Type B pancreatic cell (in vitro differentiated cells): ENCODE measurements around the gene GIGYF2. TPM values are rescaled to one million over a fixed set of nuclear protein-coding genes. Genes with fewer than 3 reads are reported as not detected.

Source experiments
- DNase-seq: peaks from one replicate; pipeline ENCODE4 v3.0.0; 2021; ENCODE audit warnings: mixed read lengths; ENCODE audit not compliant: unreplicated experiment; ENCODE audit errors: extremely low spot score
- H3K27ac Mint-ChIP-seq: 2 replicates; pipeline ENCODE4 v1.8.0; 2021; ENCODE audit warnings: mild to moderate bottlenecking, mixed read lengths
- H3K27me3 Mint-ChIP-seq: 2 replicates; pipeline ENCODE4 v1.8.0; 2021; ENCODE audit warnings: mixed read lengths
- H3K36me3 Mint-ChIP-seq: 2 replicates; pipeline ENCODE4 v1.8.0; 2021; ENCODE audit warnings: mixed read lengths
- H3K4me1 Mint-ChIP-seq: one replicate; pipeline ENCODE4 v1.8.0; 2021; ENCODE audit warnings: mixed read lengths; ENCODE audit not compliant: unreplicated experiment
- H3K4me3 Mint-ChIP-seq: 2 replicates; pipeline ENCODE4 v1.8.0; 2021; ENCODE audit warnings: mild to moderate bottlenecking, mixed read lengths
- H3K9me3 Mint-ChIP-seq: 2 replicates; pipeline ENCODE4 v1.8.0; 2021; ENCODE audit warnings: mixed read lengths
- CTCF ChIP-seq: fragments of 200-600 bp; sonication (generic); conservative IDR thresholded peaks from 2 replicates; pipeline ENCODE4 v1.5.0; 2021; ENCODE audit warnings: antibody characterized with exemption, mild to moderate bottlenecking
- total RNA-seq: library from RNA; stranded (reverse); gene quantifications from 2 replicates; pipeline ENCODE4 v1.2.1, GENCODE V29; 2021; ENCODE audit warnings: low replicate concordance

Gene GIGYF2
- total RNA-seq, 1 donor from 2014 or later = 65.7 TPM

- no peak for TF ChIP-seq CTCF
- DNase-seq = no peak
- Mint-ChIP-seq H3K9me3 (no peaks in the 10 kb centered on the region), H3K4me1 (no peaks in the 10 kb centered on the region), H3K27ac (no peak overlapping the region), H3K27me3 (no peaks in the 10 kb centered on the region), H3K36me3 (peaks cover 37% of the 10 kb centered on the region), H3K4me3 (no peak overlapping the region)
Measured at GRCh38 chr2:232816657-232817056, 119.5 kb downstream of the GIGYF2 start.

GRCh38 chr2:232817756-232818155, 120.6 kb downstream of the GIGYF2 start:
- no peaks in the 10 kb centered on the region for H3K9me3 Mint-ChIP-seq
- TF ChIP-seq CTCF = no peak
- no peak overlapping the region for H3K27ac Mint-ChIP-seq
- H3K36me3 Mint-ChIP-seq = peaks cover 35% of the 10 kb centered on the region
- H3K27me3 Mint-ChIP-seq = no peaks in the 10 kb centered on the region
- H3K4me3 Mint-ChIP-seq = no peak overlapping the region
- H3K4me1 Mint-ChIP-seq = no peaks in the 10 kb centered on the region
- no peak for DNase-seq

- no peaks in the 10 kb centered on the region for H3K27me3 Mint-ChIP-seq
- H3K4me1 Mint-ChIP-seq = no peaks in the 10 kb centered on the region
- H3K4me3 Mint-ChIP-seq = no peak overlapping the region
- no peak overlapping the region for H3K27ac Mint-ChIP-seq
- DNase-seq = no peak
- peaks cover 3% of the 10 kb centered on the region for H3K9me3 Mint-ChIP-seq
- H3K36me3 Mint-ChIP-seq = peaks cover 50% of the 10 kb centered on the region
- no peak for TF ChIP-seq CTCF
Measured at GRCh38 chr2:232829988-232830387, 132.9 kb downstream of the GIGYF2 start.

- Mint-ChIP-seq H3K27me3 (no peaks in the 10 kb centered on the region), H3K36me3 (peaks cover 43% of the 10 kb centered on the region), H3K27ac (no peak overlapping the region), H3K4me3 (no peak overlapping the region), H3K9me3 (no peaks in the 10 kb centered on the region), H3K4me1 (peaks cover 5% of the 10 kb centered on the region)
- TF ChIP-seq CTCF = no peak
- no peak for DNase-seq
Measured at GRCh38 chr2:232831496-232831895, 134.4 kb downstream of the GIGYF2 start.

GRCh38 chr2:232833830-232834229, 136.7 kb downstream of the GIGYF2 start:
- TF ChIP-seq CTCF = no peak
- Mint-ChIP-seq H3K9me3 (no peaks in the 10 kb centered on the region), H3K27me3 (no peaks in the 10 kb centered on the region), H3K4me3 (no peak overlapping the region), H3K36me3 (peaks cover 47% of the 10 kb centered on the region), H3K27ac (peak overlapping the region; percentile 59), H3K4me1 (peaks cover 9% of the 10 kb centered on the region)
- DNase-seq = no peak

- H3K9me3 Mint-ChIP-seq = no peaks in the 10 kb centered on the region
- H3K4me3 Mint-ChIP-seq = no peak overlapping the region
- H3K4me1 Mint-ChIP-seq = peaks cover 9% of the 10 kb centered on the region
- H3K27ac Mint-ChIP-seq = no peak overlapping the region
- DNase-seq = no peak
- no peaks in the 10 kb centered on the region for H3K27me3 Mint-ChIP-seq
- TF ChIP-seq CTCF = no peak
- H3K36me3 Mint-ChIP-seq = peaks cover 55% of the 10 kb centered on the region
Measured at GRCh38 chr2:232835687-232836208, 138.6 kb downstream of the GIGYF2 start.
